HG02870 (cell line): Measurements from ENCODE around the gene COPS2.
A peak's percentile ranks its signal among the peaks of the same experiment; 100 is the strongest.

Experiments used
- ATAC-seq: cut with Tn5 transposase; IDR thresholded peaks from one replicate; pipeline ENCODE4 v1.9.1; 2021; ENCODE audit warnings: mild to moderate bottlenecking, moderate library complexity; ENCODE audit not compliant: unreplicated experiment

COPS2 gene

DNA sequence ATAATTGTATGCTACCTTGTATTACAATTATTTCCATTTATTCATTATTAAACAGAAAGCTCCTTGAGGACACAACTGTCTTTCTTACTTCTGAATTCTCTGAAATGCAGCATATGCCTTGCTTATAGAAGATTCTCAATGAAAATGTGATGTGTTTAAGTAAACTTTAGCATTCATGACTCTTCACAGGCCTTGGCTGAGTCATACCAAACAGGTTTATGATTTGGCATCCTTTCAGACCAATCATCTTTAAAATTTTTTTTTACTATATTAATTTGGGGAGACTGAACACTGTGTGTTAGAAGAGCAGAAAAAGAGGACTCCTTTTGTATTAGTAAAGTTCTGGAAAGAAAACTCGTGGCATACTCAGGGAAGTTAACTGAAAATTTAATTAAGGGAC is 8.3 kb upstream of the COPS2 start:
- no peak for ATAC-seq

DNA sequence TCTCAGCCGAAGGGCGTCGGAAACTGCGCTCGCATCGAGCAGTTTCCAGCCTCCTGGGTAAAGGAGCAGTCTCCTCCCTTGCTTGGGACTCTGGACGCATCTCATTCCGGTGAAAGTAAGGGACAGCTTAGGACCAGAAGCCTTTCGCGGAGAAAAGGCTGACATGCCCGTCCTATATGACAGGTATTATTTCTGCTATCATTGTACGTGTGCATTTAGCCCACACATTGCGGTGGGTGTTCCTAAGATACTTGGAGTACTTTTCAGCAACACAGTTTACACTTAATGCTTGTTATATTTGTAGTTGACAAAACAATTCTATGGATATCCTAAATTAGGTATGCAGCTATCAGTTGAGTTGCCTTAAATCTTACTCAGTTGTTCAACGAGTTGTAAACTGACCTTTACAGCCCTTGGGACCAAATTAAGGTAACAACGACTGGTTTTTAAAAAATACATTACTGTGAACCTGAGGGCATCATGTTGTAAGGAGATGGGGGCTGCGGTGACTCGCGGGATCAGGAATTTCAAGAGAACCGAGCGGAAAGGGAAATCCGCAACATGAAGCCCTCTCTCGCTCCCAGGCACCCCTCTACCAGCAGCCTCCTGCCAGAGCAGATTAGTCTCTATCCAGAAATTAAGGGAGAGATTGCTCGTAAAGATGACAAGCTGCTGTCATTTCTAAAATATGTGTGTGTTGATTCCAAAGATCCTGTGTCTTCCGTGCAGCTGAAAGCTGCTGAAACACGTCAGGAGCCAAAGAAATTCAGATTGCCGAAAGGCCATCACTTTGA is 632 bp upstream of the COPS2 start:
- peak; percentile 22 for ATAC-seq

DNA sequence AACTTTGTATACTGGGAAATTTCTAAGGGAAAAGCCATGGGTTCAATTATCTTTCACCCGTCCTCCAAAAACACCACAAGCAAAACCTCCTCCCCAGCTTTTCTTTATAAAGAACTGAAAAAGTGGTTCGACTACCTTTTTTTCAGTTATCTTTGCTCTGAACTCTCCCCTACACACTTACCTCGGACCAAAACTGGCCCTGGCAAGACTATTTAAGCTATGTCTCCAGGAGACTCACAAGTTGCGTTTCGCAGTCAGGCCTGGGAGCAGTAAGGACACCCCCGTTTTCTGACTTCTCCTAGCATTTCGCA is 645 bp downstream of the COPS2 start:
- ATAC-seq = no peak

GRCh38 chr15:49154359-49154758 is 1.0 kb downstream of the COPS2 start:
- ATAC-seq = no peak

DNA sequence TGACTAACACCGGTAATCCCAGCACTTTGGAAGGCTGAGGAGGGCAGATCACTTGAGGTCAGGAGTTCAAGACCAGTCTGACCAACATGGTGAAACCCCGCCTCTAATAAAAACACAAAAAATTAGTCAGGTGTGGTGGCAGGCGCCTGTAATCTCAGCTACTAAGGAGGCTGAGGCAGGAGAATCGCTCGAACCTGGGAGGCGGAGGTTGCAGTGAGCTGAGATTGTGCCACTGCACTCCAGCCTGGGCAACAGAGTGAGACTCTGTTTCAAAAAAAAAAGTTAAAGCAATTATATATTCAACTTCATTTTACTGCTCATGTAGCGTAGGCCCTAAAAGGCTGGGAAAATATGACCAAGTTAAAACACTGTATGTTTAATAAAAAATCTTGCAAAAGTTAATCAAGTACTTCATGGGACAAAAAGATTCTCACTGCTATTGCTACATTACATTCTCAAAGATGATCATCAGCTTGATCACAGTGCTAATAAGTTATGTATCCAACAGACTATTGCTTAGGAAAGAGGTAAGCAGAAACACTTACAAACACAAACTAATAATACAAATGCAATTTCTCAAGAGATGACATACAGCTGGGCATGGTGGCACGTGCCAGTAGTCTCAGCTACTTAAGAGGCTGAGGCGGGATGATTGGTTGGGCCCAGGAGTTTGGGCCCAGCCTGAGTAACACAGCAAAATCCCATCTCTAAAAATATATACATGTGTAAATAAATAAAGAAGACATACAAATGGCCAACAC is 2.7 kb downstream of the COPS2 start:
- no peak for ATAC-seq

- no peak for ATAC-seq
Observed at GRCh38 chr15:49151831-49152230, 3.6 kb downstream of the COPS2 start.

DNA sequence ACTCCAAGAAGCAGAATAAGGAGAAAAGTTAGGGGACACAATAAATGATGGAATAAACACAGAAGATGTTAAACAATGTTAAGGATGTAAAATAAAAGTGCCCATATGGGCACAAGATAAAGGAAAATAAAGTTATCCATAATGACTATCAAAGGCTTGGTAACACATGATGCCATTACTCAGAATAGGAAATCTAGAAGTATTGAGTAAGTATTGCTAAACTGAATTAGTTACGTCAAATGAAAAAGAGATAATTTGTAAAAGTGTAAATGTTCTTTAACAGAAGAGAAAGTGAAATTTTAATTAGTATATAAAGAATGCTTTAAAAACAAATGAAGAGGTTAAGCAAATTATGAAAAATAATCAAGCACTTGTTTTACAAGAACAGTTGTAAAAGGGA is 6.7 kb downstream of the COPS2 start:
- ATAC-seq = no peak

DNA sequence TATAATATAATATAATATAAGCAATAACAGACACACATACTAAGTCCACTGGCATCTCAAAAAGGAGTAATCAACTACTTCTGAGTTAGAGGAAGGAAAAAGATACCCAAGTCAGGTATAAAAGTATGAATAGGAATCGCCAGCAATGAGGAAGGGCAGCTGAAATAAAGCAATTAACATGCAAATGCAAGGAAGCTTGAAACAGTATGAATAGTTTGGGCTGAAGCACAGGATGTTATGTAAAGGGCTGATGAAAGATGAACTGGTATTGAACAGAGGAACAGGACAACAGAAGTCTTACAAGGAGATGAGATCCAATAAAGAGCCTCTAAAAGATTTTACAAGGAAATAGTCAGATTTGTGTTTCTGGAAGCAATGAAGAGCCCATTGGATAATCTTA is 7.1 kb downstream of the COPS2 start:
- ATAC-seq = no peak

- no peak for ATAC-seq
Observed at GRCh38 chr15:49145651-49146609, 9.5 kb downstream of the COPS2 start.

- ATAC-seq = no peak
Observed at GRCh38 chr15:49137861-49138260, 17.5 kb downstream of the COPS2 start.

DNA sequence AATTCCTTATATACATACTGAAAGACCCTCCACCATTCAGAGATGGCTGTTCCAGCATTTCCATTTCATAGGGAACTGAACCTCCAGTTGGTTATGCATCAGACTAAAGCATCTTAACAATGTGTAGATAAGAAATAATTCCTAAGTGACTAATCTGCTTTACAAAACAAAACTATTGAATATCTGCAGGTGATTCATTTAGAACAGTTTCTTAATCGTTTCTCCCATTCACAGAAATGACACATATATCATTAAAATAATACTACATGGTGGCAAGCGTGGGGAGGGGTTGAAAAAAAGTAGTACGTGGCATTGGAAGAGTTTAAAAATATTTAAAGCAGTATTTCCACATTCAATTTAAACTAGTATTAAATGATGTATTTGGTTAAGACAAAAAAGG is 19.5 kb downstream of the COPS2 start:
- ATAC-seq = no peak

DNA sequence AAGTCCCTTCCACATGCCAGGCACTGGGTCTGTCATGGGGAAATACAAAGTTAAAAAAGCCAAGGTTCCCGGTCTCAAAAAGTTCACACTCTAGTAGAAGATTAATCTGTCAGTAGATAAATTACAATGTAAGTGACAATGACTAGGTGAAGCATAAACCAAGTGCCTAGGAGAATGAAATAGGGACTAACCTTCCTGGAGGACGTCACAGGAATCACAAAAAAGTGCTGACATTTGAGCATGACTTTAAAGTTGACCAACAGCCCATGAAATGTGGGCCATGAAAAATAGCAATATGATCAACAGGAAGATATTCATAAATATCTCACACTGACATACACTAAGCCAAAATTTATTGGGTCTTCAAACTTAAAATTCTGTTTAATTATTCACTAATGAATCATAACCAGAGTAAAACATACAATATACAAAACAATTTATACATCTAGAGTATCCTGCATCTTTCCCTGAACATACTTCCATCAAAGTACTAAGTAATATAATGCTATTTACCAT is 20.0 kb downstream of the COPS2 start:
- ATAC-seq = no peak

DNA sequence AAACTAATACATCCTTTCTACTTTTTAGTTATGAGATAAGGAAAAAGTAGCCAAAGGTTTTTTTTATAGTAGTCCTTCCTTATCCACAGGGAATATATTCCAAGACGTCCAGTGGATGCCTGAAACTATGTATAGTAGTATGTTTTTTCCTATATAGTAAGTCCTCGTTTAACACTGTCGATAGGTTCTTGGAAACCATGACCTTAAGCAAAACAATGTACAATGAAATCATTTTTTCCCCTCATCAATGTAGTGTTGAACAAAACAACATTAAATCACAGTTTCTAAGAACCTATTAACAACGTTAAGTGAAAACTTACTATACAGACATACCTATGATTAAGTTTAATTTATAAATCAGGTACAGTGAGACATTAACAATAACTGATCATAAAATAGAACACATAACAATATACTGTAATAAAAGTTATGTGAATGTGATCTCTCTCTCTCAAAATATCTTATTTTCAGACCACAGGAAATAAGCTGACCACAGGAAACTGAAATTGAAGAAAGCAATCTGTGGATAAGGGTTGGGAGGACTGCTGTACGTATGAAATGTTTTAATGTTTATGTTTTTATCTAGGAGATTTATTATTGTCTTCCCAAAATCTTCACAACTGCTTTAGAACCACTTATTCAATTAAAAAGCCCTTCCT is 20.6 kb downstream of the COPS2 start:
- no peak for ATAC-seq

DNA sequence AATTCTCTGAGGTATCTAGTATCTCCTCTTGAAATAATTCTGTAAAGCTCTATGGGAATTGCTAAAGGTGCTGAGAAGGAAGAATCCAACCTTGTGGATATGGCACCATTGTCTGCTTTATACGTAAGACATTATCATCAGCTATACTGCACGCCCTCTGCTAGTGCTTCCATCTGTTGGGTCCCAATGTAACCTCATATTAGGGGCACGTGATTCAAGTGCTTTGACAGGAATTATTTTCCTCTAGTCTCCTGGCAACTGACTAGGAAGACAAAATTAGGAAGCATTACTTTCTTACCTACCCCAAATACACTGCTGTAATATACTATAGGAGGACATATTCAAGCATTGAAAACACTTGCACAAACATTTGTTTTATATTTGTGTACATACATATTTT is 24.0 kb downstream of the COPS2 start:
- no peak for ATAC-seq

GRCh38 chr15:49124371-49124770 is 31.0 kb downstream of the COPS2 start:
- ATAC-seq = no peak

- ATAC-seq = no peak
Observed at GRCh38 chr15:49122541-49123062, 32.8 kb downstream of the COPS2 start.

DNA sequence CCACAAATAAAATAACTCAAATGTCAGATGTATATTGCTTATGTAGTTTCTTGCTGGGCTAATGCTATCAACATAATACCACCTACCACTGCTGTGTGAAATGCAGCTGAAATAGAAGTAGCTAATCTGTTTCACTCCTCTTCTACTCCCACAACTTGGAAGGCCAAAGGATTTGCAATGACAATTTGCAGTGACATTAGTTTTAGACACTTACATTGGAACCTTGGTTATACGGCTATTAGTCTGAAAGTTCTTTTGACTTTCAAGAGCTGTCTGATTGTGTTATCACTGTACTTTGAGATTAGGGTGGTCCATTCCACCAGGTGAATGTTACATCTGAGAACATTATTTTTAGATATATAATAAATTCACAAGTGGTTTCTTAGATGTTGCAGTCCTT is 33.5 kb downstream of the COPS2 start:
- ATAC-seq = no peak

- ATAC-seq = no peak
Observed at GRCh38 chr15:49120832-49121231, 34.6 kb downstream of the COPS2 start.

DNA sequence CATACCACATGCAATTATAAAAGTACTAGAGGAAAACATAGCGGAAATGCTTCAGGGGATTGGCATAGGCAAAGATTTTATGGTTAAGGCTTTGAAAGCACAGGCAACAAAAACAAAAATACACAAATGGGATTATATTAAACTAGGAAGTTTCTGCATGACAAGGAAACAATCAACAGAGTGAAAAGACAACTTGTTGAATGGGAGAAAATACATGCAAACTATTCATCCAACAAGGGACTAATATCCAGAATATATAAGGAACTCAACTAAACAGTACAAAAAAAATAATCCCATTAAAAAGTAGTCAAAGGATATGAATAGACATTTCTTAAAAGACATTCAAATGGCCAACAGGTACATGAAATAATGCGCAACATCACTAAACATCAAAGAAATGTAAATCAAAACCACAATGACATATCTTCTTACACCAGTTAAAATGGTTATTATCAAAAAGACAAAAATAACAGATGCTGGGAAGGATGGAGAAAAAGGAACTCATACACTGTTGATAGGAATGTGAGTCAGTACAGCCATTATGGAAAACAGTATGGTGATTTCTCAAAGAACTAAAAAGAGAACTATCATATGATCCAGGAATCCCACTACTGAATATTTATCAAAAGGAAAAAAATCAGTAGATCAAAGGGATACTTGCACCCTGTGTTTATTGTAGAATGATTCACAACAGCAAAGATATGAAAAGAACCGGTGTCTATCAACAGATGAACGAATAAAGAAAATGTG is 39.1 kb downstream of the COPS2 start:
- ATAC-seq = no peak

- no peak for ATAC-seq
Observed at GRCh38 chr15:49115062-49115461, 40.3 kb downstream of the COPS2 start.
